Hepatocyte (in vitro differentiated cells): ENCODE measurements around the gene SKA2.
"Not testable (repeated sequence)": the region's sequence is repeated elsewhere in the genome, so short reads cannot be mapped to it uniquely, and the experiment has no call there.

Experiments used
- EZH2 ChIP-seq: fragments of 200-600 bp; sonication (generic); IDR thresholded peaks from 2 replicates; pipeline ENCODE4 v1.6.1; 2016; ENCODE audit warnings: antibody characterized with exemption, mild to moderate bottlenecking, borderline replicate concordance
- EZH2phosphoT487 ChIP-seq: fragments of 200-600 bp; sonication (generic); IDR thresholded peaks from one replicate; pipeline ENCODE4 v1.6.1; 2018; ENCODE audit warnings: antibody characterized with exemption, mild to moderate bottlenecking, low read depth, moderate library complexity; ENCODE audit not compliant: unreplicated experiment, severe bottlenecking
- TF ChIP-seq, protein P1 (sequence below): fragments of 200-600 bp; sonication (generic); IDR thresholded peaks from 2 replicates; pipeline ENCODE4 v1.5.1; 2016; ENCODE audit warnings: antibody characterized with exemption, mild to moderate bottlenecking; ENCODE audit not compliant: poor library complexity

DNA sequence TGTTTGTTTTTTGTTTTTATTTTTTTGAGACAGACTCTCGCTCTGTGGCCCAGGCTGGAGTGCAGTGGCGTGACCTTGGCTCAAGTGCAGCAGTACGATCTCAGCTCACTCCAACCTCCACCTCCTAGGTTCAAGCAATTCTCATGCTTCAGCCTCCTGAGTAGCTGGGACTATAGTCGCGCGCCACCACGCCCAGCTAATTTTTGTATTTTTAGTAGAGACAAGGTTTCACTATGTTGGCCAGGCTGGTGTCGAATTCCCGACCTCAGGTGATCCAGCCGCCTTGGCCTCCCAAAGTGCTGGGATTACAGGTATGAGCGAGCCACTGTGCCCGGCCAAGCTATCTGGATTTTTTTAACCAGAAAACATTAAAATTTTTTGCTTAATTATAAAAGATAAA, 64.4 kb downstream of the SKA2 start:
- TF ChIP-seq, protein P1, sequence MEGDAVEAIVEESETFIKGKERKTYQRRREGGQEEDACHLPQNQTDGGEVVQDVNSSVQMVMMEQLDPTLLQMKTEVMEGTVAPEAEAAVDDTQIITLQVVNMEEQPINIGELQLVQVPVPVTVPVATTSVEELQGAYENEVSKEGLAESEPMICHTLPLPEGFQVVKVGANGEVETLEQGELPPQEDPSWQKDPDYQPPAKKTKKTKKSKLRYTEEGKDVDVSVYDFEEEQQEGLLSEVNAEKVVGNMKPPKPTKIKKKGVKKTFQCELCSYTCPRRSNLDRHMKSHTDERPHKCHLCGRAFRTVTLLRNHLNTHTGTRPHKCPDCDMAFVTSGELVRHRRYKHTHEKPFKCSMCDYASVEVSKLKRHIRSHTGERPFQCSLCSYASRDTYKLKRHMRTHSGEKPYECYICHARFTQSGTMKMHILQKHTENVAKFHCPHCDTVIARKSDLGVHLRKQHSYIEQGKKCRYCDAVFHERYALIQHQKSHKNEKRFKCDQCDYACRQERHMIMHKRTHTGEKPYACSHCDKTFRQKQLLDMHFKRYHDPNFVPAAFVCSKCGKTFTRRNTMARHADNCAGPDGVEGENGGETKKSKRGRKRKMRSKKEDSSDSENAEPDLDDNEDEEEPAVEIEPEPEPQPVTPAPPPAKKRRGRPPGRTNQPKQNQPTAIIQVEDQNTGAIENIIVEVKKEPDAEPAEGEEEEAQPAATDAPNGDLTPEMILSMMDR: not testable (repeated sequence)
- TF ChIP-seq EZH2phosphoT487, EZH2: not testable (repeated sequence)
